HG02852 (cell line): ENCODE results near the gene HTT.

Experiments
- ATAC-seq: cut with Tn5 transposase; IDR thresholded peaks from one replicate; pipeline ENCODE4 v1.9.1; 2021; ENCODE audit warnings: mild to moderate bottlenecking, moderate library complexity; ENCODE audit not compliant: unreplicated experiment

The HTT gene

DNA sequence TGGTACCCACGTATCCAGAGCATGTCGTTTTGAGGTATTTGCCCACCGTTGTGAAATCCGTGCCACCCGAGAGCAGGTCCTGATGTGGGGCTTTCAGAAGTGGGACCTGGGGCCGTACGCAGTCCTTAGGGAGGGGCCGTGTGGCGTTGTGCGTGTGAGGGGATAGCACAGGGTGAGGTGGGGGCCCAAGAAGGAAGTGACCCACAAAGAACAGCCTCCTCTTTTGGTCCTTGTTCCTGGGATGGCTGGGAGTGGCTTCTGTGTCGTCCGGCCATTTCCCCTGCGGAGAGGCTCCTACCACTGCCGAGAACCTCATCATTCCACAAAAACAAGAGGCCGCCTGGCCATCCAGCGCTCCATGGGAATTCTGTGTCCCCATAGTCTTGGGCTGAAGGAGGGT lies 157.5 kb downstream of the HTT start:
- no peak for ATAC-seq

DNA sequence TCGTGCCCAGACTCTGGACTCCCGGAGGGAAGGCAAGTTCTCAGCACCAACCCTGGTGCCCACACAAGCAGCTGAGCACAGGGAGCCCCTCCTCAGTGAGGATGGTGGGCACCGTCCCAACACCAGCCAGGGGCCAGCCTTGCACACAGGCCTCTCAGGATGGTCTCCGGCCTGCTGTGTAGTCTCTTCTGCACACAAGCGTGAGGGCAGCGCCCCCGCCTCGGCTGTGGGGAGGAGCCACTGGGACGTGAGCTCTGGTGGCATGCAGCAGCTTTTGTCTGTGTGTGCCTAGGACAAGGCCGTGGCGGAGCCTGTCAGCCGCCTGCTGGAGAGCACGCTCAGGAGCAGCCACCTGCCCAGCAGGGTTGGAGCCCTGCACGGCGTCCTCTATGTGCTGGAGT lies 158.4 kb downstream of the HTT start:
- ATAC-seq, result no peak

DNA sequence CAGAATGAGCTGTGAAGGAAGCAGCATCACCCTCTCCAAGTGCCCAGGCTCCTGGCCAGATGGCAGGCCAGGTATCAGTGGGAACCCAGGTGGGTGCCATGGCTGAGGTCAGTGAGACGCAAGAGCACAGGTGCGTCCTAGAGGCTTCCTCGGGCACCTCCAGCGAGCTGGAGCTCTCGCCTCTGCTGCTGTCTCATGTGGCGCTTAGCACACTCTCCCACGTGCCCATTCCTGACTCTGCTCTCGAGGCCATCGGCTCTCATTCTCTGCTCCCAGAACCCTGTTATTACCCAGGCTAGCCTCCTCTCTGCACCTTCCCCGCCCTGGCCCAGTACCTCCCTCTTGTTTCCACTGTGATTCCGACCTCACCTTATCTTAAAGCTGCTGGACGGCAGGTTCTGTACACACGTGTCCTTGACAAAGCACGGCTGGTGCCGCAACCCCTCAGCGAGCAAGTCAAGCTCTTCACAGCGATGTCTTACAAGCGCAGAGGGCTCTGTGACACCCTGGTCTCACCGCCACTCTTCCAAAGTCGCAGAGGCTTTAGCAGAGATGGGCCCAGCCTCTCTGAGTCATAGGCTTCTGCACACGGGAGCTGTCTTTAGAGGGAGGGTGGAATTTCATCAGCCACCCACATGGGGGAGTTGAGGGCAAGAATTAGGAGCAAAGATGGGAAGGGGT lies 159.1 kb downstream of the HTT start:
- no peak for ATAC-seq

DNA sequence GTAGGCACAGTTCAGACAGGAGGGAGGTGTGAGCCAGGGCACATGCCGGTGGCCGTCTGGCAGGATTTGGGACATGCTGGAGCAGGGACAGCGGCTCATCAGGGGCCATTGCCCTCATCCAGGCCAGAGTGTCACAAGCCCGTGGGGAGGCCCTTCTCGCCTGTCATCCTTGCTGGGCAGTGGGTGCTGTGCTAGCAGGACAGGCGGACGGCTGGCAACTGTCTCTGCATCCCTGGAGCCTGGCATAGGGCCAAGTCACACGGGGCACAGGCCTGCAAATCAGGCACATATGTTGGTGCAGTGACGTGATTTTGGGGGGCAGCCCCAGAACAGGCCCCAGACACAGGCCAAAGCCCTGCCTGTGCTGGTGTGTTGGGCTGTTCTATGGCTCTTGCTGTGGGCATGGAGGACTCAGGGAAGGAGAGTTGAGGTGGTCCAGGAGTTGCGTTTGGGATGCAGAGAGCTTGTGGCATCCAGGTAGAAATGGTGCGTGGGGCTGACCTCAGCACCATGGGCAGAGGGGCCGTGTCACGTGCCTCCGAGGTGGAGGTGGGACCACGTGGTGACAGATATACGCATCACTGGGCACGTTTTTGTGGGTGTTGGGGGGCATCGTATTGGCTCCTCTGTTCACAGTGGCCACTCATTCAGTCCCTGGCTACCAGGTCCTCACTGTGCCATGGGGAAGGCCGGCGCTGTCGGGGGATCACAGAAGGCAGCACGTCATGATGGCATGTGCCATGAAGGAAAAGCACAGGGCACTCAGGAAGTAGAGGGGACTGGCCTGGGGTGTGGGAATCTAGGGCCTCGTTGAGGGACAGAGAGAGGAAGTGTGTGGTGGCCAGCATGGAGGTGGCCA lies 159.9 kb downstream of the HTT start:
- ATAC-seq, result no peak

DNA sequence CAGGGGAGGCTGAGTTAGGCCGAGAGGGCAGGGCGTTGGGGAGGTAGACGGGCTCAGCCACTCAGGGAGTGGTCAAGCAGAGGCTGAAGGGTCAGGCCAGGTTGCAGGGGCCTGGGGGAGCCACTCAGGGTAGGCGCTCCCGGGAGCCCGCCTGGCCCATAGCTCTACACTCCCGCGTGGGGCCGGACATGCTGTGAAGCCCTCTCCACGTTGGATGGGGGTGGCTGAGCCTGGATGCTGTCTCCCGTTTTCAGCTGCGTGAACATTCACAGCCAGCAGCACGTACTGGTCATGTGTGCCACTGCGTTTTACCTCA lies 160.5 kb downstream of the HTT start:
- ATAC-seq, result no peak

- no peak for ATAC-seq
Measured at GRCh38 chr4:3235581-3235980, 161.1 kb downstream of the HTT start.

DNA sequence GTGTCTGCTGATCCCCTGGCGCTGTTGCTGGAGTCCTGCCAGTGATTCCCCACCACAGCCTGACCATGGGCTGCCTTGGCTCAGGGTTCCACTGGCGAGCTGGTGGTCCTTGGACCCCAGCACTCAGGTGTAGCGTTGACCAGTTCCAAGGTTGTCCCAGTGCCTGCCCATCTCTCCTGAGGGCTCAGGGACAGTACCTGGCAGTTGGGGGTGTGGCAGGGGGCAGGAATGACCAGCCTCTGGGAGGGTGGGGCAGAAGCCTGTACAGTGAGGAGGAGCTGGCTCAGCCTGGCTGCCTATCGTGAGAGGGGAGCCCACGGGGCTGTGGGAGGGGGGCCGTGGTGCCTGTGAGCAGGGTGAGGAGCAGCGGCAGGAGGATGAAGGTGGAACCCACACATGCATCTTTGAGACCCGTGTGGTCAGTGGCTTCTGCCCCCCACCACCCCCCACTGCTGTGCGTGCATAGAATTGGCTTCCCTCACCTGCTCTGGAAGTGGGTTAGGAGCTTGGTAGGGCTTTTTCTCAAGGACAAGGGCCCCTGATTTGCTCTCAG lies 161.9 kb downstream of the HTT start:
- ATAC-seq, result no peak

- no peak for ATAC-seq
Measured at GRCh38 chr4:3237266-3237665, 162.8 kb downstream of the HTT start.

DNA sequence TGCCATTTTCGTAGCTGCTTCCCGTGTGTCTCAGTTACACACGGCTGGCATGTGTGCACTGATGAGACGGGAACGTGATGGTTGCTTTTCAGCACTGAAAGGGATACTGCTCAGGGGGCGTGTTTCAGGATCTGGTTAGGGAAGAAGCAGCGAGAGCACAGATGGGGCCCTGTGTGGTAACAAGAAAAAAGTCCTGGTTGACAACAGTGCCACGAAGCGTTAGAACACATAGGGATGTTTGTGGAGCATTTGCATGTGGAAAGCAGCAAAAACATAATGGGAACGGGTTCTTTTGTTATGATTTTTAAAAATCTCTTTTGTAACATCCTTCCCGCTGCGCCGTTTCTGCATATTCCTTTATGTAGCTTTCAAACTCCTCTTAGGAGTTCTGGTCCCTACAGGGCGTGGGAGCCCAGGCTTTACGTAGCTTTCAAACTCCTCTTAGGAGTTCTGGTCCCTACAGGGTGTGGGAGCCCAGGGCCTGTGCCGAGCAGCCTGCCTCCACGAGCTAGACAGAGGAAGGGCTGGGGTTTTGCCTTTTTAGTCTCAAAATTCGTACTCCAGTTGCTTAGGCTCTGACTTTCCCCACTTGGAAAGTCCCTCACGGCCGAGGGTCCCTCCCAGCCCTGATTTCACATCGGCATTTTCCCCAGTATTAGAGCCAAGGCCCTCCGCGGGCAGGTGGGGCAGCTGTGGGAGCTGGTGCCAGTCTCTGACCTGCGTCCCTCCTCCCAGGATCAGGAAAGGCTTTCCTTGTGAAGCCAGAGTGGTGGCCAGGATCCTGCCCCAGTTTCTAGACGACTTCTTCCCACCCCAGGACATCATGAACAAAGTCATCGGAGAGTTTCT lies 163.5 kb downstream of the HTT start:
- no peak for ATAC-seq

DNA sequence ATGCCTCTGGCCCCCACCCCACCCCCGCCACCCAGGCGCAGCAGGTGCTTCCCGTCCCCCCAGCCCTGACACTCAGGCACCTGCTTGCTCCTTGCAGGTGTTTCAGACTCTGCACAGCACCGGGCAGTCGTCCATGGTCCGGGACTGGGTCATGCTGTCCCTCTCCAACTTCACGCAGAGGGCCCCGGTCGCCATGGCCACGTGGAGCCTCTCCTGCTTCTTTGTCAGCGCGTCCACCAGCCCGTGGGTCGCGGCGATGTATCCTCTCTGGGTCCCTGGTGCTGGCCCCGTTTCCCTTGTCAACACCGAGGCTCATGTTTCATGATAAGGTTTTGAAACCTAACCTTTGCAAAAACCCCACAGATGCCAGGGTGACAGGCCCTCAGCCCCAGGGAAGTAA lies 164.2 kb downstream of the HTT start:
- ATAC-seq, result no peak

DNA sequence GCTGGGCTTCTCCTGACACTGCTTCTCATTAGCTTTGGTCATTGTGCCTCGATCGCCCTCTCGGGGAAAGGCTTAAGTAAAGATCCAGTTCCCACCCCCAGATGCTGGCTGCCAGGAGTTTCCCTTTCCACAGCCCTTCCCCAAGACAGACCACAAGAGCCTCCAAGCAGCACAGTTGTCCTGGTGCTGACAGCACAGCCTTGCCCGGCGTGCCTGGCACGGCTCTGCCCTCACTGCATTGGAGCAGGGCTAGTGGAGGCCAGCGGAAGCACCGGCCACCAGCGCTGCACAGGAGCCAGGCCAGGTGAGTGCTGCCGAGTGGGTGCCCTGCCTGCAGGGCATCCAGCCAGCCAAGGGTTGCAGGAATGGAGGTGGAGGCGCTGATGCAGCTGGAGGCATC lies 164.8 kb downstream of the HTT start:
- no peak for ATAC-seq

DNA sequence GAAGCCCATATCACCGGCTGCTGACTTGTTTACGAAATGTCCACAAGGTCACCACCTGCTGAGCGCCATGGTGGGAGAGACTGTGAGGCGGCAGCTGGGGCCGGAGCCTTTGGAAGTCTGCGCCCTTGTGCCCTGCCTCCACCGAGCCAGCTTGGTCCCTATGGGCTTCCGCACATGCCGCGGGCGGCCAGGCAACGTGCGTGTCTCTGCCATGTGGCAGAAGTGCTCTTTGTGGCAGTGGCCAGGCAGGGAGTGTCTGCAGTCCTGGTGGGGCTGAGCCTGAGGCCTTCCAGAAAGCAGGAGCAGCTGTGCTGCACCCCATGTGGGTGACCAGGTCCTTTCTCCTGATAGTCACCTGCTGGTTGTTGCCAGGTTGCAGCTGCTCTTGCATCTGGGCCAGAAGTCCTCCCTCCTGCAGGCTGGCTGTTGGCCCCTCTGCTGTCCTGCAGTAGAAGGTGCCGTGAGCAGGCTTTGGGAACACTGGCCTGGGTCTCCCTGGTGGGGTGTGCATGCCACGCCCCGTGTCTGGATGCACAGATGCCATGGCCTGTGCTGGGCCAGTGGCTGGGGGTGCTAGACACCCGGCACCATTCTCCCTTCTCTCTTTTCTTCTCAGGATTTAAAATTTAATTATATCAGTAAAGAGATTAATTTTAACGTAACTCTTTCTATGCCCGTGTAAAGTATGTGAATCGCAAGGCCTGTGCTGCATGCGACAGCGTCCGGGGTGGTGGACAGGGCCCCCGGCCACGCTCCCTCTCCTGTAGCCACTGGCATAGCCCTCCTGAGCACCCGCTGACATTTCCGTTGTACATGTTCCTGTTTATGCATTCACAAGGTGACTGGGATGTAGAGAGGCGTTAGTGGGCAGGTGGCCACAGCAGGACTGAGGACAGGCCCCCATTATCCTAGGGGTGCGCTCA lies 165.8 kb downstream of the HTT start:
- ATAC-seq, result no peak

- ATAC-seq, result no peak
Measured at GRCh38 chr4:3240936-3241522, 166.5 kb downstream of the HTT start.

- ATAC-seq, result no peak
Measured at GRCh38 chr4:3241898-3242524, 167.5 kb downstream of the HTT start.

DNA sequence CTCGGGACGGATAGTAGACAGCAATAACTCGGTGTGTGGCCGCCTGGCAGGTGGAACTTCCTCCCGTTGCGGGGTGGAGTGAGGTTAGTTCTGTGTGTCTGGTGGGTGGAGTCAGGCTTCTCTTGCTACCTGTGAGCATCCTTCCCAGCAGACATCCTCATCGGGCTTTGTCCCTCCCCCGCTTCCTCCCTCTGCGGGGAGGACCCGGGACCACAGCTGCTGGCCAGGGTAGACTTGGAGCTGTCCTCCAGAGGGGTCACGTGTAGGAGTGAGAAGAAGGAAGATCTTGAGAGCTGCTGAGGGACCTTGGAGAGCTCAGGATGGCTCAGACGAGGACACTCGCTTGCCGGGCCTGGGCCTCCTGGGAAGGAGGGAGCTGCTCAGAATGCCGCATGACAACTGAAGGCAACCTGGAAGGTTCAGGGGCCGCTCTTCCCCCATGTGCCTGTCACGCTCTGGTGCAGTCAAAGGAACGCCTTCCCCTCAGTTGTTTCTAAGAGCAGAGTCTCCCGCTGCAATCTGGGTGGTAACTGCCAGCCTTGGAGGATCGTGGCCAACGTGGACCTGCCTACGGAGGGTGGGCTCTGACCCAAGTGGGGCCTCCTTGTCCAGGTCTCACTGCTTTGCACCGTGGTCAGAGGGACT lies 168.8 kb downstream of the HTT start:
- no peak for ATAC-seq

DNA sequence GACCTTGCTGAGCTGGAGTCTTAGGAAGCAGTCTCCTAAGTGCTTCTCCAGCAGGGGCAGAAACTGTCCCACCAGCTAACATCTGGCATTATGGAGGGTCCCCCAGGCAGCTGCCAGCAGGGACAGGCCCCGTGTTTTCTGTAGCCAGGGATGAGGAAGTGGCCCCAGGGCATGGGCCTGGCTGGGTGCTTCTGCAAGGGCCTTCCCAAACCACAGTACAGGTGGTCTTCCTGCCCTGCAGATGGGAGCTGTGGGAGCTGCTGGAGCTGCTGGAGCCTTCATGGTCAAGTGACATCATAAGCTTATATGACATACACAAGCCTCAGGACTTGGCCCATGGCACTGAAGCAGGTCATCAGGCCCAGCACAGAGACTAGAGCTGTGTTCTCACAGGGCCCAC lies 169.5 kb downstream of the HTT start:
- no peak for ATAC-seq

GRCh38 chr4:3244747-3245146 lies 170.3 kb downstream of the HTT start:
- ATAC-seq, result no peak

- ATAC-seq, result no peak
Measured at GRCh38 chr4:3245676-3246075, 171.2 kb downstream of the HTT start.
